Cardiac muscle cell (in vitro differentiated cells and primary cell): Measurements from ENCODE around the gene PANX2. TPM values are rescaled to one million over a fixed set of nuclear protein-coding genes. Genes with fewer than 3 reads are reported as not detected.

Experiments
- DNase-seq, 2 donors: peaks; one replicate each; pipeline versions ENCODE4 v3.0.0 to v3.0.0-alpha.2; 2010 to 2017; ENCODE audit warnings: low read depth in 1 of 2, low spot score in 1 of 2
- H3K27ac ChIP-seq: fragments of 200-600 bp; sonication (generic); 2 replicates; pipeline ENCODE4 v1.5.1; 2016
- H3K27me3 ChIP-seq: fragments of 200-600 bp; sonication (generic); 2 replicates; pipeline ENCODE4 v1.6.0; 2016; ENCODE audit warnings: control low read depth
- H3K36me3 ChIP-seq: fragments of 200-600 bp; sonication (generic); 2 replicates; pipeline ENCODE4 v1.5.1; 2016; ENCODE audit warnings: control low read depth
- H3K4me1 ChIP-seq: fragments of 200-600 bp; sonication (generic); 2 replicates; pipeline ENCODE4 v1.8.1; 2017; ENCODE audit warnings: low read depth, mild to moderate bottlenecking, mixed run types
- H3K4me3 ChIP-seq: fragments of 200-600 bp; sonication (generic); 2 replicates; pipeline ENCODE4 v1.5.1; 2016; ENCODE audit warnings: mild to moderate bottlenecking
- H3K9me3 ChIP-seq: fragments of 200-600 bp; sonication (generic); 2 replicates; pipeline ENCODE4 v1.5.1; 2017; ENCODE audit warnings: low read depth, mild to moderate bottlenecking, control low read depth
- polyA plus RNA-seq: library from polyadenylated mRNA; unstranded; fragments of >200 nt; fragmentation: Nextera tagmentation; extraction: Ambion mirVana; gene quantifications from 2 replicates; pipeline ENCODE4 v1.2.1, GENCODE V29; 2016
- total RNA-seq: library from RNA; depleted of rRNA; stranded (reverse); fragments of >200 nt; gene quantifications from 2 replicates; pipeline ENCODE4 v1.2.3, GENCODE V29; 2016
- TF ChIP-seq, protein P1 (sequence below): IDR thresholded peaks from 2 replicates; pipeline ENCODE4 v1.5.1; 2012; ENCODE audit warnings: low read depth, mild to moderate bottlenecking, low read length

PANX2 gene
- total and polyA plus RNA-seq, 2 experiments from 2014 or later: 6.9 to 30.9 TPM

DNA sequence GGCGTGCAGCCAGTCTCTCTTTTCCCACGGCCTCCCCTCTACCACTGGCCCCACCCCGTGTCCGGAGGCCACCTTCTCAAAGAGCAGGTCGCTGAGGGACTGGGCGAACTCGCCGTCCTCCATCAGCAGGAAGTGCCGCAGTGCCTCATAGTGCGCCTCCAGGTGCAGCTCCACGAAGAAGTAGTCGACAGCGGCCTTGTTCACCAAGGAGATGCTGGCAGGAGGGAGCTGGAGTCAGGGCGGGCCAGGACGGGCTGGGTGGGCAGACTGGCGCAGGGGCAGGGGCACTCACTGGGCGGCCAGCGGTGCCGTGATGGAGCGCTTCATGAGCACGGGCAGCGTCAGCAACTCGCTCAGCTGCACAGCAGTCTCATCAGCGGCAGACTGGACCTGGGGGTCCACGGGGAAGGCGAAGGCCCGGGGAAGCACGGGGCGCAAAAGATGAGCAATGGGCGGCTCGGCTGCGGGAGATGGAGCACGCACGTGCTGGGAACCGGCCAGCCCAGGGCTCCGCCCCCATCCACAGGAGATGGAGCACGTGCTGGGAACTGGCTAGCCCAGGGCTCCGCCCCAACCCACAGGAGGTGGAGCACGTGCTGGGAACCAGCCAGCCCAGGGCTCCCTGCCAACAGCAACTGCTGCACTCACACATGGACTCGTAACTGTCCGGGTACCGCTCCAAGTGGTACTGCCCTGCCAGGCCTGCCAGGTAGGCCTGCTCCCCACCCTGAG lies 48.6 kb downstream of the PANX2 start:
- peak; percentile 47 to 87 for DNase-seq
- H3K4me1 ChIP-seq: no peaks in the 10 kb centered on the region
- H3K27me3 ChIP-seq: no peaks in the 10 kb centered on the region
- H3K36me3 ChIP-seq: peaks cover 30% of the 10 kb centered on the region
- H3K9me3 ChIP-seq: no peaks in the 10 kb centered on the region
- TF ChIP-seq, protein P1, sequence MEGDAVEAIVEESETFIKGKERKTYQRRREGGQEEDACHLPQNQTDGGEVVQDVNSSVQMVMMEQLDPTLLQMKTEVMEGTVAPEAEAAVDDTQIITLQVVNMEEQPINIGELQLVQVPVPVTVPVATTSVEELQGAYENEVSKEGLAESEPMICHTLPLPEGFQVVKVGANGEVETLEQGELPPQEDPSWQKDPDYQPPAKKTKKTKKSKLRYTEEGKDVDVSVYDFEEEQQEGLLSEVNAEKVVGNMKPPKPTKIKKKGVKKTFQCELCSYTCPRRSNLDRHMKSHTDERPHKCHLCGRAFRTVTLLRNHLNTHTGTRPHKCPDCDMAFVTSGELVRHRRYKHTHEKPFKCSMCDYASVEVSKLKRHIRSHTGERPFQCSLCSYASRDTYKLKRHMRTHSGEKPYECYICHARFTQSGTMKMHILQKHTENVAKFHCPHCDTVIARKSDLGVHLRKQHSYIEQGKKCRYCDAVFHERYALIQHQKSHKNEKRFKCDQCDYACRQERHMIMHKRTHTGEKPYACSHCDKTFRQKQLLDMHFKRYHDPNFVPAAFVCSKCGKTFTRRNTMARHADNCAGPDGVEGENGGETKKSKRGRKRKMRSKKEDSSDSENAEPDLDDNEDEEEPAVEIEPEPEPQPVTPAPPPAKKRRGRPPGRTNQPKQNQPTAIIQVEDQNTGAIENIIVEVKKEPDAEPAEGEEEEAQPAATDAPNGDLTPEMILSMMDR: no peak
- no peak overlapping the region for H3K27ac ChIP-seq
- no peak overlapping the region for H3K4me3 ChIP-seq

DNA sequence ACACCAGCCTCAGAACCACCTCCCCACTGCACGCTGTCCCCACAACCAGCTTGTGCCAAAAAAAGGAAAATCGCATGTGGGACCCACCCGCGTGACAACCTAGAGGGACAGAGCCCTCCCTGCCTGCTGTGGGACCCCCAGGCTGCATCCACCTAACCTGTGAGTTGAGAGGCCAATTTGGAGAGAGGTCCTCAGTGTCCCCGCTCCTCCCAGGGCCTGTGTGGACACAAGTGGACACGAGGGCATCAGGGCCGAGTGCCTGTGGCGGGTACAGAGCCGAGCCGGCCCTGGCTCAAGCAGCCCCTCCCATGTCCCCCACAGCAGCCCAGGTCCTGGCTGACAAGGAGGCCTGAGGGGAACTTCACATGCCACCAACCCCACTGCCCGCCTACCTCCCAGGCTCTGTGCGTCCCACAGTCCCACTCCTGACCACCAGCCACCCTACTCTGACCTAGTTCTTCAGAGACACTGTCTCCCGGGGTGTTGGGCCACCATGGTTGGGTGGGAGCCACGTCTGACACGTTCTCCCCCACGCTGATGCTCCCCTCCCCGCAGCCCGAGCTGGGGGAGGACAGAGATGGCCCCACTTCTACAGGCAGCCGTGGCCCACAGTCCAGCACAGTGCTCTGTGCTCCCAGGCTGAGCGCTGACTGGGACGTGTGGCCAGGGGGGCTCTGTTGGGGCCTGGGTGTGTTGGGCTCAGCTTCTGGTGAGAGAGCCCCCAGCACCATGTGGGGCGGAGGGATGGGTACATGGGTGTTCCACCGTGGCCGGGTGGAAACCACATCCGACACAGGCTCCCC lies 49.5 kb downstream of the PANX2 start:
- Histone ChIP-seq H3K27ac (no peak overlapping the region), H3K4me1 (no peaks in the 10 kb centered on the region), H3K27me3 (no peaks in the 10 kb centered on the region), H3K9me3 (no peaks in the 10 kb centered on the region), H3K36me3 (peaks cover 32% of the 10 kb centered on the region), H3K4me3 (no peak overlapping the region)
- TF ChIP-seq, protein P1: no peak
- no peak for DNase-seq

DNA sequence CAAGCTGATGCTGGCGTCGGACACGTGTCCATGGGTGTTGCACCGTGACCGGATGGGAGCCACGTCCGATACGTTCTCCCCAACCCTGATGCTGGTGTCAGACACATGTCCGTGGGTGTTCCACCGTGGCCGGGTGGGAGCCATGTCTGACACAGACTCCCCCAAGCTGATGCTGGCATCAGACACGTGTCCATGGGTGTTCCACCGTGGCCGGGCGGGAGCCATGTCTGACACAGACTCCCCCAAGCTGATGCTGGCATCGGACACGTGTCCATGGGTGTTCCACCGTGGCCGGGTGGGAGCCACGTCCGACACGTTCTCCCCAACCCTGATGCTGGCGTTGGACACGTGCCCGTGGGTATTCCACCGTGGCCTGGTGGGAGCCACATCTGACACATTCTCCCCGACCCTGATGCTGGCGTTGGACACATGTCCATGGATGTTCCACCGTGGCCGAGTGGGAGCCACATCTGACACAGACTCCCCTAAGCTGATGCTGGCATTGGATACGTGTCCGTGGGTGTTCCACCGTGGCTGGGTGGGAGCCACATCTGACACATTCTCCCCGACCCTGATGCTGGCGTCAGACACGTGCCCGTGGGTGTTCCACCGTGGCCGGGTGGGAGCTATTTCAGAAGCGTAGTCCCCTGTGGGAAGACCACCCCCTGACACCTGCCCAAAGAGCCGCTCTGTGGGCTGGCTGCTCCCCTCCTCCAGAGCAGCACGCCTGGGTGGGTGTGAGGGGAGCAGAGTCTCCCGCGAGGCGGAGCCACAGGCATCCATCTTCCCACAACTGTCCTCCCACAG lies 50.3 kb downstream of the PANX2 start:
- Histone ChIP-seq H3K4me1 (no peaks in the 10 kb centered on the region), H3K36me3 (peaks cover 32% of the 10 kb centered on the region), H3K27me3 (no peaks in the 10 kb centered on the region), H3K9me3 (no peaks in the 10 kb centered on the region), H3K4me3 (no peak overlapping the region), H3K27ac (no peak overlapping the region)
- no peak for DNase-seq
- TF ChIP-seq, protein P1: no peak

DNA sequence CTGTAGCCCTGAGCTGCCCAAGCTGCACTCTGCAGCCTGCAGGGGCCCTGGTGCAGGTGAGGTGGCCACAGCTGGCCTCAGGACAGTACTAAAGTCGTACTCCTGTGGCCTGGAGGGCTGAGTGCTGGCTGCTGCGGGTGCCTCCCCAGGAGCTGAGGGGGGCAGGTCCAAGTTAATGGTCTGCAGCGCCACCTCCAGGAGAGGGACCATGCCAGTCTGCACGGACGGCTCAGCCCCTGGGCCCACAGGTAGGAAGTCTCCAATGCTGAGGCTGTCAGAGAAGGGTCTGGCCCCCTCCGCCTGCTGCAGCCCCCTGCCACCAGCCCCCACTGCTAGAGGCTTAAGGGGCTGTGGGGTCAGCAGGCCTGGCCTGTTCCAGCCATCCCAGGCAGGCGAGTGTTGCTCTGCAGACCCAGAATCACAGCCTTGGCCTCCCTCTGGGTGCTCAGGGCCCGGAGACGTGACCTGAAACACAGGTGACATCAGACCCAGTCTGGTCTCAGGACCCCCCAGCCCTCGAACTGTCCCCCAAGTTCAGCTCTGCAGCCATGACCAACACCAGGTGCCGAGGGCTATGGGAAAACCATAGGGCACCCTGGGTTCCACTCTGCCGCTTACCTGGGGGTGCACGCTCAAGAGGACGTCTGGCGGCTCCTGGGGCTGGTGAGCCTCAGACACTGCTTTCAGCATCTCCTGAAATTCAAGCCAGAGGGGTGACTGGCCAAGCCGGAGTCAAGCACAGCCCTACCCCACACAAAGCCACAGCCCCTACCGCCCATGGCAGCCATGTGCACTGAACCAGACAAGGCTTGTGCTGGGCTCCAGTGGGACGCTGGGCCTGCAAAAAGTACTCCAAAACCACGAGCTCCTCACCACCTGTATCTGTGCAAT lies 51.1 kb downstream of the PANX2 start:
- TF ChIP-seq, protein P1: peak; percentile 4
- no peak for DNase-seq
- Histone ChIP-seq H3K36me3 (peaks cover 28% of the 10 kb centered on the region), H3K4me1 (no peaks in the 10 kb centered on the region), H3K27me3 (no peaks in the 10 kb centered on the region), H3K4me3 (no peak overlapping the region), H3K9me3 (no peaks in the 10 kb centered on the region), H3K27ac (no peak overlapping the region)

DNA sequence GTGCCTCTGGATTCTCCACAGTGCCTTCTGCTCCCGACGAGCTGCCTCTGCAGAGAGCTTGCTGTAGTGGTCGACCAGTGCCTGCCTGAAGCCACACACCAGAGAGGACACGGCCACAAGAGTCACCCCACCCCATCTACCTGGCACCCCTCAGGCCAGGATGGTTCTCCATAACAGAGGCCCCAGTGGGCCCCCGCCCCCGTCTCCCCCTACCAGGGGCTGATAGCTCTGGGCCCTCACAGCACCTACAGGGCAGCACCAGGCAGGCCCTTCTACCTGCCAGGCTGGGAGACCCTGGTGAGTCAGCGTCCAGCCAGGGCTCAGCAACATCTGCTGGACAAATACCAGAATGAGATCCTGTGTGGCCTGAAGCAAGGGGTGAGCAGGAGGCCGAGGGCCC lies 52.0 kb downstream of the PANX2 start:
- no peaks in the 10 kb centered on the region for H3K9me3 ChIP-seq
- no peaks in the 10 kb centered on the region for H3K4me1 ChIP-seq
- TF ChIP-seq, protein P1: no peak
- H3K27me3 ChIP-seq: no peaks in the 10 kb centered on the region
- no peak overlapping the region for H3K4me3 ChIP-seq
- no peak for DNase-seq
- H3K36me3 ChIP-seq: peaks cover 21% of the 10 kb centered on the region
- no peak overlapping the region for H3K27ac ChIP-seq
